Measurements from ENCODE around the gene KYAT1. TPM values are rescaled to one million over a fixed set of nuclear protein-coding genes. Genes with fewer than 3 reads are reported as not detected.

The KYAT1 gene
- total and polyA plus RNA-seq, 4 donors = 8.9 to 20.5 (median 13.3) TPM

DNA sequence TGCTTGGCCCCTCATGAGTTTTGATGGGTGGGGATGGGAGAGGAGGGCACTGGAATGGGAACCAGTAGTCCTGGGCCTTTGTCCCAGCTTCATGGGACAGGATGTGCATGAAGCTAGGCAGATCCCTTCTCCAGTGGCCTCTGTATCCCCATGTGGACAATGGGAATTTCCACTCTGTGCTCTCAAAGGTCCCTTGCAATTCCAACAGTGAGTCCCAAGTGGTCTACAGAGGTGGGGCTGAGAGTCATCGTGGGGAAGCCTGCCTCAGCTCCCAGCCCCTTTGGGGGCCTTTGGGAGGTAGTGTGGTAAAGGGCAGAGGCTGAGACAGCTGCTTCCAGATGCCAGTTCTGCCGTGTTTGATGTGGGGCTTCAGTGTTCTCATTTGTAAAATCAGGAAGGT, 37.2 kb upstream of the KYAT1 start:
- Histone ChIP-seq H3K27me3 (ENCODE audit: control insufficient read depth, insufficient read depth, low read length) (no peaks in the 10 kb centered on the region), H3K27ac (ENCODE audit: low read depth, low read length) (no peak overlapping the region), H3K36me3 (ENCODE audit: control insufficient read depth, insufficient read depth, low read length) (peaks cover 48% of the 10 kb centered on the region), H3K9me3 (ENCODE audit: control insufficient read depth, insufficient read depth, low read length) (no peaks in the 10 kb centered on the region), H3K4me1 (ENCODE audit: control insufficient read depth, insufficient read depth, low read length) (peaks cover 59% of the 10 kb centered on the region), H3K4me3 (ENCODE audit: low read depth, low read length) (no peak overlapping the region)
- no peak for DNase-seq (ENCODE audit: low read depth in 4 of 6, low spot score in 6 of 6)
- 76% methylated on average over 2 of the region's 2 CpGs for WGBS (ENCODE audit: insufficient coverage)

DNA sequence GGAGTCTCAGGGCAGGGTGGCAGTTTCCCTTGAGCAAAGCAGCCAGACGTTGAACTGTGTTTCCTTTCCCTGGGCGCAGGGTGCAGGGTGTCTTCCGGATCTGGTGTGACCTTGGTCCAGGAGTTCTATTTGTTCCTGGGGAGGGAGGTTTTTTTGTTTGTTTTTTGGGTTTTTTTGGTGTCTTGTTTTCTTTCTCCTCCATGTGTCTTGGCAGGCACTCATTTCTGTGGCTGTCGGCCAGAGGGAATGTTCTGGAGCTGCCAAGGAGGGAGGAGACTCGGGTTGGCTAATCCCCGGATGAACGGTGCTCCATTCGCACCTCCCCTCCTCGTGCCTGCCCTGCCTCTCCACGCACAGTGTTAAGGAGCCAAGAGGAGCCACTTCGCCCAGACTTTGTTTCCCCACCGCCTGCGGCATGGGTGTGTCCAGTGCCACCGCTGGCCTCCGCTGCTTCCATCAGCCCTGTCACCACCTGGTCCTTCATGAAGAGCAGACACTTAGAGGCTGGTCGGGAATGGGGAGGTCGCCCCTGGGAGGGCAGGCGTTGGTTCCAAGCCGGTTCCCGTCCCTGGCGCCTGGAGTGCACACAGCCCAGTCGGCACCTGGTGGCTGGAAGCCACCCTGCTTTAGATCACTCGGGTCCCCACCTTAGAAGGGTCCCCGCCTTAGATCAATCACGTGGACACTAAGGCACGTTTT, 35.5 kb upstream of the KYAT1 start:
- H3K27ac ChIP-seq (ENCODE audit: low read depth, low read length) = peak overlapping the region; percentile 40
- no peaks in the 10 kb centered on the region for H3K9me3 ChIP-seq (ENCODE audit: control insufficient read depth, insufficient read depth, low read length)
- H3K4me1 ChIP-seq (ENCODE audit: control insufficient read depth, insufficient read depth, low read length) = peaks cover 62% of the 10 kb centered on the region
- peaks cover 62% of the 10 kb centered on the region for H3K36me3 ChIP-seq (ENCODE audit: control insufficient read depth, insufficient read depth, low read length)
- no peak overlapping the region for H3K4me3 ChIP-seq (ENCODE audit: low read depth, low read length)
- H3K27me3 ChIP-seq (ENCODE audit: control insufficient read depth, insufficient read depth, low read length) = no peaks in the 10 kb centered on the region
- WGBS (ENCODE audit: insufficient coverage) = 77% methylated on average over 26 of the region's 26 CpGs
- peak in 2 of 6 donors; percentile 34 to 93 for DNase-seq (ENCODE audit: low read depth in 4 of 6, low spot score in 6 of 6)

DNA sequence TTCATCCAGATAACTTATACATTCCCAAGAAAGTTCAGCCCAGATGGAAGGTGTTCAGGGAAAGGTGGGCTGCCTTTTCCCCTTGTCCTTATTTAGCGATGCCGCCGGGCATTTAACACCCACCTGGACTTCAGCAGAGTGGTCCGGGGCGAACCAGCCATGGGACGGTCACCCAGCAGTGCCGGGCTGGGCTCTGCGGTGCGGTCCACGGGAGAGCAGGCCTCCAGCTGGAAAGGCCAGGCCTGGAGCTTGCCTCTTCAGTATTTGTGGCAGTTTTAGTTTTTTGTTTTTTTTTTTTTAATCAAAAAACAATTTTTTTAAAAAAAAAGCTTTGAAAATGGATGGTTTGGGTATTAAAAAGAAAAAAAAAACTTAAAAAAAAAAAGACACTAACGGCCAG, 35.0 kb upstream of the KYAT1 start:
- peaks cover 68% of the 10 kb centered on the region for H3K36me3 ChIP-seq (ENCODE audit: control insufficient read depth, insufficient read depth, low read length)
- H3K4me3 ChIP-seq (ENCODE audit: low read depth, low read length) = no peak overlapping the region
- peak overlapping the region; percentile 27 for H3K27ac ChIP-seq (ENCODE audit: low read depth, low read length)
- no peaks in the 10 kb centered on the region for H3K27me3 ChIP-seq (ENCODE audit: control insufficient read depth, insufficient read depth, low read length)
- WGBS (ENCODE audit: insufficient coverage) = 93% methylated on average over 8 of the region's 11 CpGs
- H3K4me1 ChIP-seq (ENCODE audit: control insufficient read depth, insufficient read depth, low read length) = peaks cover 62% of the 10 kb centered on the region
- no peaks in the 10 kb centered on the region for H3K9me3 ChIP-seq (ENCODE audit: control insufficient read depth, insufficient read depth, low read length)
- DNase-seq (ENCODE audit: low read depth in 4 of 6, low spot score in 6 of 6) = no peak

DNA sequence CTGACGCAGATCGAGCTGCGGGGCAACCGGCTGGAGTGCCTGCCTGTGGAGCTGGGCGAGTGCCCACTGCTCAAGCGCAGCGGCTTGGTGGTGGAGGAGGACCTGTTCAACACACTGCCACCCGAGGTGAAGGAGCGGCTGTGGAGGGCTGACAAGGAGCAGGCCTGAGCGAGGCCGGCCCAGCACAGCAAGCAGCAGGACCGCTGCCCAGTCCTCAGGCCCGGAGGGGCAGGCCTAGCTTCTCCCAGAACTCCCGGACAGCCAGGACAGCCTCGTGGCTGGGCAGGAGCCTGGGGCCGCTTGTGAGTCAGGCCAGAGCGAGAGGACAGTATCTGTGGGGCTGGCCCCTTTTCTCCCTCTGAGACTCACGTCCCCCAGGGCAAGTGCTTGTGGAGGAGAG, 34.5 kb upstream of the KYAT1 start:
- H3K9me3 ChIP-seq (ENCODE audit: control insufficient read depth, insufficient read depth, low read length) = no peaks in the 10 kb centered on the region
- DNase-seq (ENCODE audit: low read depth in 4 of 6, low spot score in 6 of 6) = no peak
- H3K36me3 ChIP-seq (ENCODE audit: control insufficient read depth, insufficient read depth, low read length) = peaks cover 73% of the 10 kb centered on the region
- no peak overlapping the region for H3K27ac ChIP-seq (ENCODE audit: low read depth, low read length)
- WGBS (ENCODE audit: insufficient coverage) = 89% methylated on average over 17 of the region's 18 CpGs
- H3K27me3 ChIP-seq (ENCODE audit: control insufficient read depth, insufficient read depth, low read length) = no peaks in the 10 kb centered on the region
- H3K4me1 ChIP-seq (ENCODE audit: control insufficient read depth, insufficient read depth, low read length) = peaks cover 62% of the 10 kb centered on the region
- no peak overlapping the region for H3K4me3 ChIP-seq (ENCODE audit: low read depth, low read length)

DNA sequence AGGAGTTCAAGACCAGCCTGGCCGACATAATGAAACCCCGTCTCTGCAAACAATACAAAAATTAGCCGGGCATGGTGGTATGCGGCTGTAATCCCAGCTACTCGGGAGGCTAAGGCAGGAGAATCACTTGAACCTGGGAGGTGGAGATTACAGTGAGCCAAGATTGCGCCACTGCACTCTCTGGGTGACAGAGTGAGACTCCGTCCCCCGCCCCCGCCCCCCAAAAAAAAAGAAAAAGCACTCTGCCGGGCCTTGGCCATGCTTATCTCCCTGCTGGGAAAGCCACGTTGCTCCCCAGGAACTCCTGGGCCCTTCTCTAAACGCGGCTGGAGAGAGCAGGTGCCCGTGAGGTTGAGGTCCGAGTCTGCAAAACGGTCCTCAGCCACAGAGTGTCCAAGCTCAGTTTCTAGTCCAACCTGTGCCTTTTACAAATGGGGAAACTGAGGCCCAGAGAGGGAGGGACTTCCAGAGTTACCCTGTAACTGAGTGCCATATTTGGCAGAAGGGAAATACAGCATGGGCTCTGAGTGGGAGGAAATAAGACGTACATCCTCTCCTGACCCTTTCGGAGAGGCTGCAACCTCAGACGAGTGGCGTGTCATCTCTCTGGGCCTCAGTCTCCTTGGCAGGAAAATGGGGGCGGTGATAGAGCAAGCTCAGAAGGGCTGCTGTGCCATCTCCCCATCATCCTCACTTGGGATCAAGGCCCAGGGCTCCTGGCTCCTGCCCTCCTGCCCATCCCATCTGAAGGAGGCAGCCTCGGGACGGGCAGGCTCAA, 32.4 kb upstream of the KYAT1 start:
- 87% methylated on average over 22 of the region's 23 CpGs for WGBS (ENCODE audit: insufficient coverage)
- no peak overlapping the region for H3K27ac ChIP-seq (ENCODE audit: low read depth, low read length)

DNA sequence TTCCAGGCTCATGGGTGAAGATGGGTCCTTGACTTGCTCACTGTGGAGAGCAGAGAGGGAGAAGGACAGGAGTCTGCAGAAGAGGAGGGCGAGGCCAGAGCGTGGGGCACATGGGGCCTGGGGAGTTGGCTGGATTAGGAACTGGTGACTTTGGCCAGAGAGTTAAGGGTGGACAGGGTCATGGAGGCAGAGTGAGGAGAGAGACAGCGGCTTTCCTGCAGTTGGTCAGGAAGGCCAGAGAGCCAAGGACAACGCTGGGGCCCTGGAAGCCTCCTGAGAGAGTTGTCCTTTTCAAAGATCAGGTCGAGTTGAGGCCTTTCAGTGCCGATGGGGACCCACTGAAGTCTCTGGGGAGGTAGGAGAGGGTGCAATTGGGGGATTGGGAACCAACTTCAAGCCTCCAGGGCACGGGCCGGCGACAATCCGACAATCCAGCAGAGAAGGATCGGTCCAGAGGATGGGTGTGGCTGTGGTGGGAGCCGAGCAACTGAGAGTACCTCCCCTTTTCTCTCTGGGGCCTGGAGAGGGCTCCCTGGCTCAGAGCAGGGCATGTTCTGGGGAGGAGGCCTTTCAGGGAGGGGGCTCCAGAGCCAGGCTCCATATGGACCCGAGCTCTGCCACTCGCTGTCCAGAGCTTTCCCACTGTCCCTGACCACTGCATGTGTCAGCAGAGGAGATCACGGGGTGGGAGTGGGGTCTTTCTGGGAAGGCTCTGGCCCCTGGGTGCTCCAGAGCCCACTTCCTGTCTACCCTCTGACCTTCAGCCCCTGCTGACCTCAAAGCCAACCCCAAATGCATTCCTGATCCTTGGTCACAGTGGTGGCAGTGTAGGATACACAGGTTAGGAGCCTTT, 31.5 kb upstream of the KYAT1 start:
- Histone ChIP-seq H3K4me1 (ENCODE audit: control insufficient read depth, insufficient read depth, low read length) (peaks cover 47% of the 10 kb centered on the region), H3K27ac (ENCODE audit: low read depth, low read length) (no peak overlapping the region)
- no peak for DNase-seq (ENCODE audit: low read depth in 4 of 6, low spot score in 6 of 6)

More for the DNA sequence above, 32.4 kb upstream of the KYAT1 start:
- Histone ChIP-seq H3K4me1 (ENCODE audit: control insufficient read depth, insufficient read depth, low read length) (peaks cover 48% of the 10 kb centered on the region), H3K27me3 (ENCODE audit: control insufficient read depth, insufficient read depth, low read length) (no peaks in the 10 kb centered on the region), H3K36me3 (ENCODE audit: control insufficient read depth, insufficient read depth, low read length) (peaks cover 90% of the 10 kb centered on the region), H3K9me3 (ENCODE audit: control insufficient read depth, insufficient read depth, low read length) (no peaks in the 10 kb centered on the region), H3K4me3 (ENCODE audit: low read depth, low read length) (no peak overlapping the region)
- DNase-seq (ENCODE audit: low read depth in 4 of 6, low spot score in 6 of 6) = no peak

DNA sequence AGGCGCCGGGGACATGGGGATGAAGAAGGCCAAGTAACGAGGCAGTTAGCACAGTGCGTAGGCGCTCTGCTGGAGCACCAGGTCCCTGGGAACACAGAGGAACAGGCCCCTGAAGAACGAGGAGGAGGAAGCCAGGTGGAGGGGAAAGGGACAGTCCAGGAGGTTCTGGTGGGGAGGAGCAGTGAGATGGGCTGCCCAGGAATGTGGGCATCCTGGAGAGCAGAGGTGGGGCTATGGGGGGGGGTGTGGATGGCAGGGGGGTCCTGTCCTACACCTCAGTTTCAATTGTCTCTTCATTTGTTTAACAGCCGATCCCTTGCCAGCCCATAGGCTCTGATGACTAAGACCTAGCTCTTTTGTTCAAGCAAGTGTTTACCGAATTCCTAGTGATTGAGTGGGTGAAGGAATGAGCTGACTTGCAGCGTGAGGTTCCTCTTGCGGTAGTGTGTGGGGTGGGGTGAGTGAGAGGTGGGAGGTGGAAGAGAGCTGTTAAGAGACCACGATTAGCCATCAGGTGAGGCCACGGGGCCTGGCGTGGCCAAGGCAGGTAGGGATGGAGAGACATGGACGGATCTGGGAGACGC, 30.6 kb upstream of the KYAT1 start:
- Histone ChIP-seq H3K27me3 (ENCODE audit: control insufficient read depth, insufficient read depth, low read length) (no peaks in the 10 kb centered on the region), H3K4me1 (ENCODE audit: control insufficient read depth, insufficient read depth, low read length) (peaks cover 44% of the 10 kb centered on the region), H3K36me3 (ENCODE audit: control insufficient read depth, insufficient read depth, low read length) (peaks cover 91% of the 10 kb centered on the region), H3K4me3 (ENCODE audit: low read depth, low read length) (no peak overlapping the region), H3K9me3 (ENCODE audit: control insufficient read depth, insufficient read depth, low read length) (no peaks in the 10 kb centered on the region), H3K27ac (ENCODE audit: low read depth, low read length) (no peak overlapping the region)
- no peak for DNase-seq (ENCODE audit: low read depth in 4 of 6, low spot score in 6 of 6)
- 84% methylated on average over 15 of the region's 15 CpGs for WGBS (ENCODE audit: insufficient coverage)

More for the DNA sequence above, 31.5 kb upstream of the KYAT1 start:
- WGBS (ENCODE audit: insufficient coverage) = 92% methylated on average over 12 of the region's 15 CpGs
- no peaks in the 10 kb centered on the region for H3K9me3 ChIP-seq (ENCODE audit: control insufficient read depth, insufficient read depth, low read length)
- peaks cover 91% of the 10 kb centered on the region for H3K36me3 ChIP-seq (ENCODE audit: control insufficient read depth, insufficient read depth, low read length)
- H3K27me3 ChIP-seq (ENCODE audit: control insufficient read depth, insufficient read depth, low read length) = no peaks in the 10 kb centered on the region
- H3K4me3 ChIP-seq (ENCODE audit: low read depth, low read length) = no peak overlapping the region

DNA sequence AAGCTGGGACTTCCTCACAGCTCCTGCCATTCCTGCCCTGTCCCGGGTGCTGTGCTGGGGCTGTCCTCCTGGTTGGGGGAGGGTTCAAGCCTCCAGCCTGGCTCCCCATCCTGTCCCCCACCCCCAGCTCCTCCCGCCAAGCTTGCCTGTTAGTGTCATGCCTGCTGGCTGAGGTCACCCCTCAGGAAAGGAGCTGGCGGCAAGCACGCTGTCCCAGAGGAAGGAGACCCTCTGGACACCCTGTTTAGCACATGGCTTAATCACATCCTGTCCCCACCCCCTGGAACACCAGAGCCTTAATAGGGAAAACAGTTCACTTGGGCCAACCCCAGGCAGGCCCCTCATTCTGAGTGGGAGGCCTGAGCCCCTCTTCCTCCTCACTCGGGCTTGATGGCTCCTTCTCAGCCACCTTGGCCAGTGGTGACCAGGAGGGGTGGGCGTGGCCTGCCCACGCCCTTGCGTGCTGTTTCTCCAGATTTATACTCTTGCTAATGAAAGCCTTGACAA, 29.8 kb upstream of the KYAT1 start:
- Histone ChIP-seq H3K36me3 (ENCODE audit: control insufficient read depth, insufficient read depth, low read length) (peaks cover 93% of the 10 kb centered on the region), H3K4me3 (ENCODE audit: low read depth, low read length) (no peak overlapping the region), H3K4me1 (ENCODE audit: control insufficient read depth, insufficient read depth, low read length) (peaks cover 36% of the 10 kb centered on the region), H3K9me3 (ENCODE audit: control insufficient read depth, insufficient read depth, low read length) (no peaks in the 10 kb centered on the region), H3K27ac (ENCODE audit: low read depth, low read length) (no peak overlapping the region), H3K27me3 (ENCODE audit: control insufficient read depth, insufficient read depth, low read length) (no peaks in the 10 kb centered on the region)
- no peak for DNase-seq (ENCODE audit: low read depth in 4 of 6, low spot score in 6 of 6)
- WGBS (ENCODE audit: insufficient coverage) = 58% methylated on average over 8 of the region's 8 CpGs

DNA sequence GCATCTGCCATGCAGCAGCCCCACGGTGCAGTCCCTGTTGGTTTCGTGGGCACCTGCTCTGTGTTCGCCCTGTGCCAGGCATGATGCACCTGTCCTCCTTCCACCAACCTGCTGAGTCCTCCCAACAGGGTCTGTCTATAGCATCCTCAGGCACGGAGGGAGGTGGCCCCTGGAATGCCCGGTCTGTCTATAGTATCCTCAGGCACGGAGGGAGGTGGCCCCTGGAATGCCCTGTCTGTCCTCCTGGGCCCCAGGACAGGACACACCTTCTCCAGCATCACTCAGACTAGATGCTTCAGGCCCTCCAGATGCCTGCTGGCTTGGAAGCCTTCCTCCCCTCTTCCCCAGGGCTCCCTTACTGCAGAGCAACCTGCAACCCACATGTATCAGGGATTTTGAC, 29.2 kb upstream of the KYAT1 start:
- H3K4me1 ChIP-seq (ENCODE audit: control insufficient read depth, insufficient read depth, low read length) = peaks cover 30% of the 10 kb centered on the region
- DNase-seq (ENCODE audit: low read depth in 4 of 6, low spot score in 6 of 6) = no peak
- peaks cover 87% of the 10 kb centered on the region for H3K36me3 ChIP-seq (ENCODE audit: control insufficient read depth, insufficient read depth, low read length)
- WGBS (ENCODE audit: insufficient coverage) = 87% methylated on average over 6 of the region's 6 CpGs
- no peak overlapping the region for H3K27ac ChIP-seq (ENCODE audit: low read depth, low read length)
- no peaks in the 10 kb centered on the region for H3K27me3 ChIP-seq (ENCODE audit: control insufficient read depth, insufficient read depth, low read length)
- no peaks in the 10 kb centered on the region for H3K9me3 ChIP-seq (ENCODE audit: control insufficient read depth, insufficient read depth, low read length)
- H3K4me3 ChIP-seq (ENCODE audit: low read depth, low read length) = no peak overlapping the region

Data from spinal cord (tissue), 10 donors.